ENCODE data around the gene PPP3R1.

DNA sequence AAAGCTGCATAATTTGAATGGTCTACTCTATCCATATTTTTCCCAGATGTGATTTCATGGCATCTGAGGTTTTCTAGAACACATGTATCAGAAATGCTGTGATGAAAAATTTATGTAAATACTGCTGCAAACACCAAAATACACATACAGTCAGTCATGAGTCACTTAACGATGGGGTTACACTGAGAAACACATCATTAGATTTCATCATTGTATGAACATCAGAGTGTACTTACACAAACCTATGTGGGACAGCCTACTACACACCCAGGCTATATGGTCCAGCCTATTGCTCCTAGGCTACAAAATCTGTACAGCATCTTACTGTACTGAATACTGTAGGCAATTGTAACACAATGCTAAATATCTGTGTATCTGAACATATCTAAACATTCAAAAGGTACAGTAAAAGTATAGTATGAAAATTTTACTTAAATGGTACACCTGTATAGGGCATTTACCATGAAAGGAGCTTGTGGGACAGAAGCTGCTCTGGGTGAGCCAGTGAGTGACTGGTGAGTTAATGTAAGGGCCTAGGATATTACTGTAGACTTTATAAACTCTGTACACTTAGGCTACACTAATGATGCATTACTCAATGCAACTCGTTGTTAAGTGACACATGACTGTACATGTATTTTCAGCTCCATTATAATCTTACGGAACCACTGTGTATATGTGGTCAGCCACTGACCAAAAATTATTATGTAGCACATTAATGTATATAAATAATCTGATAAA is 61.2 kb downstream of the PPP3R1 start:
- TF ChIP-seq, protein P1, sequence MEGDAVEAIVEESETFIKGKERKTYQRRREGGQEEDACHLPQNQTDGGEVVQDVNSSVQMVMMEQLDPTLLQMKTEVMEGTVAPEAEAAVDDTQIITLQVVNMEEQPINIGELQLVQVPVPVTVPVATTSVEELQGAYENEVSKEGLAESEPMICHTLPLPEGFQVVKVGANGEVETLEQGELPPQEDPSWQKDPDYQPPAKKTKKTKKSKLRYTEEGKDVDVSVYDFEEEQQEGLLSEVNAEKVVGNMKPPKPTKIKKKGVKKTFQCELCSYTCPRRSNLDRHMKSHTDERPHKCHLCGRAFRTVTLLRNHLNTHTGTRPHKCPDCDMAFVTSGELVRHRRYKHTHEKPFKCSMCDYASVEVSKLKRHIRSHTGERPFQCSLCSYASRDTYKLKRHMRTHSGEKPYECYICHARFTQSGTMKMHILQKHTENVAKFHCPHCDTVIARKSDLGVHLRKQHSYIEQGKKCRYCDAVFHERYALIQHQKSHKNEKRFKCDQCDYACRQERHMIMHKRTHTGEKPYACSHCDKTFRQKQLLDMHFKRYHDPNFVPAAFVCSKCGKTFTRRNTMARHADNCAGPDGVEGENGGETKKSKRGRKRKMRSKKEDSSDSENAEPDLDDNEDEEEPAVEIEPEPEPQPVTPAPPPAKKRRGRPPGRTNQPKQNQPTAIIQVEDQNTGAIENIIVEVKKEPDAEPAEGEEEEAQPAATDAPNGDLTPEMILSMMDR (IDR thresholded peaks at IDR 0.05): no peak
- no peak for TF ChIP-seq POLR2AphosphoS5 (IDR thresholded peaks at IDR 0.05)
